Right lobe of liver (tissue), 4 donors: ENCODE data around the gene MT1A.

Experiments
- CTCF ChIP-seq, 4 donors: fragments of 200-600 bp in 3 of 4; fragments of 450-650 bp in 1 of 4; IDR thresholded peaks; one replicate each; pipeline versions ENCODE4 v1.5.1 to v1.8.0; 2016 to 2022; ENCODE audit warnings: antibody characterized with exemption in 4 of 4, mild to moderate bottlenecking in 2 of 4
- POLR2A ChIP-seq: fragments of 450-650 bp; IDR thresholded peaks from one replicate; pipeline ENCODE4 v1.6.1; 2017; ENCODE audit warnings: antibody characterized with exemption, mild to moderate bottlenecking
- donor health status: DM: no; HTN: no; CAD: no.
- donor health status: DM: no; HTN: no; CAD: no.
- donor health status: DM: no; HTN: yes; CAD: no.

- TF ChIP-seq CTCF (IDR thresholded peaks at IDR 0.05) (no peak), POLR2A (no peak)
Observed at GRCh38 chr16:56607675-56608042, 30.8 kb upstream of the MT1A start.
